Measurements from ENCODE around the gene PDE11A. TPM values are rescaled to one million over a fixed set of nuclear protein-coding genes. Genes with fewer than 3 reads are reported as not detected.
"Not testable (repeated sequence)": the region's sequence is repeated elsewhere in the genome, so short reads cannot be mapped to it uniquely, and the experiment has no call there.

PDE11A gene
- total and polyA plus RNA-seq, 5 donors from 2014 or later: not detected

DNA sequence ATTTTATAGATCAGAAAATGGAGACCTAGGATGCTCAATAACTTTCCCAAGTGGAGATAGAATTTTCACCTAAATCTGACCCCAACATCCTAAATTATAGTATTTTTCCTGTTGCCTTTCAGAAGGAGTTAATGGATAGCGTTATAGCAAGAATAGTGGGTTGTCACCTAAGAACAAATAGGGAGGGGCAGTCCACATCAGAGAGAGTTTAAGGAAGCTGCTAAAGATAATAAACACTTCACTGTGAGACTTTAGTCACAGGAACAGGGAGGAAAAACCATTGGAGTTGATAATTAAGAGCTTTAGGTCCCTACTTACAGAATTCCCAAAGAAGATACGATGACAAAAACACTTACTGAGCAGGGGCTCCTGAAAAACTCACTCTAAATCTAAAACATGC, 229.4 kb downstream of the PDE11A start:
- no peak overlapping the region for H3K27ac ChIP-seq (ENCODE audit: insufficient read depth, low read length, poor library complexity, severe bottlenecking)
- Mint-ChIP-seq H3K27me3 (no peaks in the 10 kb centered on the region), H3K27ac (no peak overlapping the region), H3K36me3 (no peaks in the 10 kb centered on the region), H3K4me3 (no peak overlapping the region), H3K4me1 (no peaks in the 10 kb centered on the region), H3K9me3 (peaks cover 0 to 3% (median 0%) of the 10 kb centered on the region in 7 donors)
- no peaks in the 10 kb centered on the region for H3K4me1 ChIP-seq (ENCODE audit: control insufficient read depth, insufficient read depth, low read length, poor library complexity, severe bottlenecking)
- no peaks in the 10 kb centered on the region for H3K27me3 ChIP-seq (ENCODE audit: control insufficient read depth, insufficient read depth, low read length)
- ATAC-seq (ENCODE audit: low read depth in 2 of 2) (no peak), DNase-seq (no peak)
- H3K36me3 ChIP-seq (ENCODE audit: control insufficient read depth, insufficient read depth, low read length): no peaks in the 10 kb centered on the region
- no peak overlapping the region for H3K4me3 ChIP-seq (ENCODE audit: low read depth, low read length)
- H3K9me3 ChIP-seq (ENCODE audit: control insufficient read depth in 2 of 2, low read length in 2 of 2): no peaks in the 10 kb centered on the region

DNA sequence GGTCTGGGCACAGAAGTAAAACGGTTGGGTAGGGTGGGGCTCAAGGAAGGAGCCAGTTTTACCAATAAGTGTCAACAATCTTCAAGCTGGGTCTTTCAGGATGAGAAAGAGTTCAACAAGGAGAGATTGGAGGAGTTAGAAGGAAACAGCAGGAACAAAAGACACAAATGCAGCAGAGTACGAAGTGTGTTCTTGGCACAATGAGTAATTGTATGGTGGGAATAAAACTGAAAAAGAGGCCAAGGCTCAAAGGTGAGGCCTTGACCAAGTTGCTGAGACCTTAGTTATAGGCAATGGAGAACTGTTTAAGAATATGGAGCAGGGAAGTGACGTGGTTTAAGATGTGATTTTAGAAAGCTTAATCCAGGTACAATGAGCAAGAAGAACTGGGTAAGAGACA, 230.3 kb downstream of the PDE11A start:
- Mint-ChIP-seq H3K27ac (no peak overlapping the region), H3K27me3 (no peaks in the 10 kb centered on the region), H3K9me3 (peaks cover 0 to 5% (median under 1%) of the 10 kb centered on the region in 7 donors), H3K4me3 (no peak overlapping the region), H3K4me1 (no peaks in the 10 kb centered on the region), H3K36me3 (no peaks in the 10 kb centered on the region)
- no peaks in the 10 kb centered on the region for H3K27me3 ChIP-seq (ENCODE audit: control insufficient read depth, insufficient read depth, low read length)
- H3K4me3 ChIP-seq (ENCODE audit: low read depth, low read length): no peak overlapping the region
- DNase-seq (no peak), ATAC-seq (ENCODE audit: low read depth in 2 of 2) (no peak)
- no peaks in the 10 kb centered on the region for H3K4me1 ChIP-seq (ENCODE audit: control insufficient read depth, insufficient read depth, low read length, poor library complexity, severe bottlenecking)
- H3K36me3 ChIP-seq (ENCODE audit: control insufficient read depth, insufficient read depth, low read length): no peaks in the 10 kb centered on the region
- no peak overlapping the region for H3K27ac ChIP-seq (ENCODE audit: insufficient read depth, low read length, poor library complexity, severe bottlenecking)
- no peaks in the 10 kb centered on the region for H3K9me3 ChIP-seq (ENCODE audit: control insufficient read depth in 2 of 2, low read length in 2 of 2)

GRCh38 chr2:177835418-177836204, 237.0 kb downstream of the PDE11A start:
- not testable (repeated sequence) for H3K4me3 Mint-ChIP-seq; H3K27ac ChIP-seq (ENCODE audit: insufficient read depth, low read length, poor library complexity, severe bottlenecking); H3K9me3 Mint-ChIP-seq

DNA sequence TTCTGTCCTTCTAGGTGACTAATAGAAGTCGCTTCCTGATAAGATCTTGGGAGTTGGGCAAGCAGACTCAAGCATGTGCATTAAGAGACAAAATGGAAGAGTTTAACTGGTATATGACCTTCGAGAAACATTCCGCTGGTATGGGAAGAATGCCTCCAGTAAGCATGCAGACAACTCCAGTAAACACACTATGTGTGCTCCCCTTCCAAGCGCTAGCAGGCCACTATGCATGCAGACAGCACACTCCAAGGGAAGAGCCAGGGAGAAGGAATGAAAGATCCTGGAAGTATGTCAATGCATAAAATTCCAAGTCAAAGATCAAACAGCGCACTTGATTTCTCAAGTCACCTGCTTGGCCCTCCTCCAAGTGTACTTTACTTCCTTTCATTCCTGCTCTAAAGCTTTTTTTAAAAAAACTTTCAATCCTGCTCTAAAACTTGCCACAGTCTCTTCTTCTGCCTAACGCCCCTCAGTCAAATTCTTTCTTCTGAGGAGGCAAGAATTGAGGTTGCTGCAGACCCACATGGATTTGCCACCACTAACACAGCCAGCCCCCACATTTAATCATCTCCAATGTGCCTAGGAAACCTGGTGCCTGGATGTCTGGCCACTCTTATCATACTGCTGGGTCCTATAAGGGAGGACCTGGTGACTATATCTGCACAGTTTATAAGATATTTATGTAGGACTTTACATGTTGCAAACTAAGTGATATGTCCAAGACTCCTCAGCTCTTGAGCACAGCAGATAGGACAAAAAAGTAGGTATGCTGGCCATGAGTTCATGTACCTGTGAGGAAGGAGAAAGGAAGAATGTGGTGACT, 239.8 kb downstream of the PDE11A start:
- H3K36me3 ChIP-seq (ENCODE audit: control insufficient read depth, insufficient read depth, low read length): no peaks in the 10 kb centered on the region
- no peak overlapping the region for H3K4me3 ChIP-seq (ENCODE audit: low read depth, low read length)
- H3K4me1 Mint-ChIP-seq: no peaks in the 10 kb centered on the region
- peaks cover 0 to 7% (median 0%) of the 10 kb centered on the region in 7 donors for H3K9me3 Mint-ChIP-seq
- H3K27ac Mint-ChIP-seq: no peak overlapping the region
- no peak for ATAC-seq (ENCODE audit: low read depth in 2 of 2)
- H3K27me3 Mint-ChIP-seq: no peaks in the 10 kb centered on the region
- H3K27ac ChIP-seq (ENCODE audit: insufficient read depth, low read length, poor library complexity, severe bottlenecking): no peak overlapping the region
- H3K9me3 ChIP-seq (ENCODE audit: control insufficient read depth in 2 of 2, low read length in 2 of 2): no peaks in the 10 kb centered on the region
- no peak for DNase-seq
- no peaks in the 10 kb centered on the region for H3K4me1 ChIP-seq (ENCODE audit: control insufficient read depth, insufficient read depth, low read length, poor library complexity, severe bottlenecking)
- H3K4me3 Mint-ChIP-seq: no peak overlapping the region
- no peaks in the 10 kb centered on the region for H3K27me3 ChIP-seq (ENCODE audit: control insufficient read depth, insufficient read depth, low read length)
- no peaks in the 10 kb centered on the region for H3K36me3 Mint-ChIP-seq

More at GRCh38 chr2:177835418-177836204, 237.0 kb downstream of the PDE11A start:
- ATAC-seq (ENCODE audit: low read depth in 2 of 2); H3K4me1 ChIP-seq (ENCODE audit: control insufficient read depth, insufficient read depth, low read length, poor library complexity, severe bottlenecking); H3K27me3 Mint-ChIP-seq; H3K4me1 Mint-ChIP-seq; DNase-seq; H3K27ac Mint-ChIP-seq; H3K36me3 ChIP-seq (ENCODE audit: control insufficient read depth, insufficient read depth, low read length); H3K9me3 ChIP-seq (ENCODE audit: control insufficient read depth in 2 of 2, low read length in 2 of 2); H3K36me3 Mint-ChIP-seq; H3K4me3 ChIP-seq (ENCODE audit: low read depth, low read length); H3K27me3 ChIP-seq (ENCODE audit: control insufficient read depth, insufficient read depth, low read length): not testable (repeated sequence)

GRCh38 chr2:177830881-177831386, 241.6 kb downstream of the PDE11A start:
- no peak overlapping the region for H3K4me3 ChIP-seq (ENCODE audit: low read depth, low read length)
- ATAC-seq (ENCODE audit: low read depth in 2 of 2) (no peak), DNase-seq (no peak)
- no peaks in the 10 kb centered on the region for H3K9me3 ChIP-seq (ENCODE audit: control insufficient read depth in 2 of 2, low read length in 2 of 2)
- no peak overlapping the region for H3K27ac ChIP-seq (ENCODE audit: insufficient read depth, low read length, poor library complexity, severe bottlenecking)
- Mint-ChIP-seq H3K36me3 (no peaks in the 10 kb centered on the region), H3K9me3 (no peaks in the 10 kb centered on the region), H3K4me1 (no peaks in the 10 kb centered on the region), H3K27me3 (no peaks in the 10 kb centered on the region), H3K4me3 (no peak overlapping the region), H3K27ac (no peak overlapping the region)
- no peaks in the 10 kb centered on the region for H3K27me3 ChIP-seq (ENCODE audit: control insufficient read depth, insufficient read depth, low read length)
- H3K4me1 ChIP-seq (ENCODE audit: control insufficient read depth, insufficient read depth, low read length, poor library complexity, severe bottlenecking): no peaks in the 10 kb centered on the region
- H3K36me3 ChIP-seq (ENCODE audit: control insufficient read depth, insufficient read depth, low read length): no peaks in the 10 kb centered on the region

GRCh38 chr2:177828557-177828956, 244.0 kb downstream of the PDE11A start:
- H3K36me3 ChIP-seq (ENCODE audit: control insufficient read depth, insufficient read depth, low read length): no peaks in the 10 kb centered on the region
- no peak overlapping the region for H3K27ac ChIP-seq (ENCODE audit: insufficient read depth, low read length, poor library complexity, severe bottlenecking)
- Mint-ChIP-seq H3K27me3 (no peaks in the 10 kb centered on the region), H3K36me3 (no peaks in the 10 kb centered on the region), H3K9me3 (no peaks in the 10 kb centered on the region), H3K27ac (no peak overlapping the region), H3K4me1 (no peaks in the 10 kb centered on the region), H3K4me3 (no peak overlapping the region)
- no peak for DNase-seq
- H3K9me3 ChIP-seq (ENCODE audit: control insufficient read depth in 2 of 2, low read length in 2 of 2): no peaks in the 10 kb centered on the region
- no peak for ATAC-seq (ENCODE audit: low read depth in 2 of 2)
- H3K4me1 ChIP-seq (ENCODE audit: control insufficient read depth, insufficient read depth, low read length, poor library complexity, severe bottlenecking): no peaks in the 10 kb centered on the region
- H3K27me3 ChIP-seq (ENCODE audit: control insufficient read depth, insufficient read depth, low read length): no peaks in the 10 kb centered on the region
- H3K4me3 ChIP-seq (ENCODE audit: low read depth, low read length): no peak overlapping the region

GRCh38 chr2:177826897-177827296, 245.7 kb downstream of the PDE11A start:
- no peak overlapping the region for H3K4me3 ChIP-seq (ENCODE audit: low read depth, low read length)
- Mint-ChIP-seq H3K27ac (no peak overlapping the region), H3K36me3 (no peaks in the 10 kb centered on the region), H3K4me1 (no peaks in the 10 kb centered on the region), H3K27me3 (no peaks in the 10 kb centered on the region), H3K9me3 (no peaks in the 10 kb centered on the region), H3K4me3 (no peak overlapping the region)
- H3K4me1 ChIP-seq (ENCODE audit: control insufficient read depth, insufficient read depth, low read length, poor library complexity, severe bottlenecking): no peaks in the 10 kb centered on the region
- H3K27ac ChIP-seq (ENCODE audit: insufficient read depth, low read length, poor library complexity, severe bottlenecking): no peak overlapping the region
- H3K9me3 ChIP-seq (ENCODE audit: control insufficient read depth in 2 of 2, low read length in 2 of 2): no peaks in the 10 kb centered on the region
- no peaks in the 10 kb centered on the region for H3K36me3 ChIP-seq (ENCODE audit: control insufficient read depth, insufficient read depth, low read length)
- H3K27me3 ChIP-seq (ENCODE audit: control insufficient read depth, insufficient read depth, low read length): no peaks in the 10 kb centered on the region
- no peak for ATAC-seq (ENCODE audit: low read depth in 2 of 2)
- DNase-seq: no peak

Measured in CD4-positive, CD25-positive, alpha-beta regulatory T cell (primary cell).